GM21737 (cell line): ENCODE data around the gene PXK.

ENCODE experiments used
- ATAC-seq: cut with Tn5 transposase; IDR thresholded peaks from one replicate; pipeline ENCODE4 v1.9.1; 2021; ENCODE audit warnings: mild to moderate bottlenecking, moderate library complexity; ENCODE audit not compliant: unreplicated experiment

Gene PXK

GRCh38 chr3:58379351-58380073 lies 46.8 kb downstream of the PXK start:
- ATAC-seq, result no peak

- ATAC-seq, result no peak
These were observed 50.8 kb downstream of the PXK start for GRCh38 chr3:58383476-58383875.

GRCh38 chr3:58383904-58384303 lies 51.2 kb downstream of the PXK start:
- ATAC-seq, result no peak

GRCh38 chr3:58384381-58385090 lies 51.8 kb downstream of the PXK start:
- no peak for ATAC-seq

GRCh38 chr3:58386626-58387365 lies 54.1 kb downstream of the PXK start:
- no peak for ATAC-seq

- no peak for ATAC-seq
These were observed 55.2 kb downstream of the PXK start for GRCh38 chr3:58387650-58388546.

GRCh38 chr3:58388550-58389091 lies 55.9 kb downstream of the PXK start:
- no peak for ATAC-seq

- ATAC-seq, result no peak
These were observed 58.6 kb downstream of the PXK start for GRCh38 chr3:58391156-58391865.

GRCh38 chr3:58392181-58392580 lies 59.5 kb downstream of the PXK start:
- no peak for ATAC-seq

- ATAC-seq, result no peak
These were observed 61.6 kb downstream of the PXK start for GRCh38 chr3:58394339-58394738.

- no peak for ATAC-seq
These were observed 66.1 kb downstream of the PXK start for GRCh38 chr3:58398669-58399333.

GRCh38 chr3:58403513-58404109 lies 70.9 kb downstream of the PXK start:
- no peak for ATAC-seq

- no peak for ATAC-seq
These were observed 71.7 kb downstream of the PXK start for GRCh38 chr3:58404396-58404795.

GRCh38 chr3:58408906-58409305 lies 76.2 kb downstream of the PXK start:
- no peak for ATAC-seq

- ATAC-seq, result no peak
These were observed 77.0 kb downstream of the PXK start for GRCh38 chr3:58409663-58410062.

- no peak for ATAC-seq
These were observed 78.3 kb downstream of the PXK start for GRCh38 chr3:58411036-58411435.

- ATAC-seq, result no peak
These were observed 79.4 kb downstream of the PXK start for GRCh38 chr3:58411851-58412830.
